NCI-H1048 (cell line): ENCODE results near the gene DNAAF1.

ENCODE experiments used
- DNase-seq: peaks from one replicate; lab custom pipeline; 2025; lab: John Stamatoyannopoulos, UW

Gene DNAAF1

DNA sequence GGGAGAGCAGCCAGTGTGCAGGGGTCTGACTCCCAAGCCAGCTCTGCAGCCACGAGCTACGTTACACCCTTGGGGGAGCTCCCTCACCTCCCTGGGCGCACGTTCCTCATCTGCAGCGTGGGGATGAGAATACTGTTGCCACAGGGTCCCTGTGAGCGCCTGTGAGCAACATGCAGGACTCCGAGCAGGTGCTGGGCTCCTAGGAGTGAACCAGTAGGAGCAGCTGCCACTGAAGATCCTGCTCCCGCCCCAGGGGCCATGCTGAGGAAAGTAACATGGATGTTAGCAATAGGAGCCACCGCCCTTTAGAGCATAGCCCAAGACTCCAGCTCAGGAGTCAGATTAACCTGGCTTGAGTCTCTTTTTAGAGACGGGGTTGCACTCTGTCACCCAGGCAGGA is 15.9 kb downstream of the DNAAF1 start:
- no peak for DNase-seq

- DNase-seq = no peak
Measured at GRCh38 chr16:84161801-84162200, 16.7 kb downstream of the DNAAF1 start.

GRCh38 chr16:84165746-84166145 is 20.6 kb downstream of the DNAAF1 start:
- no peak for DNase-seq

DNA sequence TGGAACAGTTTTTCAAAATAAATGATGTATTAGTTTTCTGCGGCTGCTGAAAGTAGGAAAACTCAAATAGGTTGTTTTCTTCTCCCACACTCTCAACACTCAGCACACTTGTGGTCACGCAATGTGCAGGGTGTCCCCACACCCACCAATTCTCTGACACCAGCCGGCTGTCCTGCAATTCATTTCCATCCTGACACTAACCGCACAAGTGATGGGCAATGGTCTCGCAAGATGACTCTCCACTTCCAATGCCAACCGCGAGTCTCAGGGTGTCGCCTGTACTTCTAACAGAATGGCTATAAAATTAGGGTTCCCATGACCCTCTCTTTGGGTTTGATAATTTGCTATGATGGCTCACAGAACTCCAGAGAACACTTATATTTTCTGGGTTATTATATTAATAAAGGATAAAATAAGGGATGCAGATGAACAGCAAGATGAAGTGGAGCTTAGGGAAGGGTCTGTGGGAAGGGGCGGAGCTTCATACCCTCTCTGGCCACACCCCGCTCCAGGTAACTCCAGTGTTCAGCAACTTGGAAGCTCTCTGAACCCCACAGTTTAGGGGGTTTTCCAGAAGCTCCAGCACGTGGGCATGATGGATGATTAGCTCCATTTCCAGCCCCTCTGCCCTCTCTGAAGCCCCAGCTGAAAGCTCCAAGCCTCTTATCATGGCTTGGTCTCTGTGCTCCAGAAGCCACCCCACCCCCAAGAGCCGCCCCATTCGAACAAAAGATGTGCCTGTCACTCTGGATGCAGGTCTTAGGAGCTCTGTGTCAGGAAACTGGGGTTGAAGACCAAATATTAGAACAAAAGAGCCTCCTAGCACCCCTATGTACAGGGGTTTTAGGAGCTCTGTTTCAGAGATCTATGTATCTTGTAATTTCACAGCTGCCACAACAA is 21.9 kb downstream of the DNAAF1 start:
- no peak for DNase-seq

DNA sequence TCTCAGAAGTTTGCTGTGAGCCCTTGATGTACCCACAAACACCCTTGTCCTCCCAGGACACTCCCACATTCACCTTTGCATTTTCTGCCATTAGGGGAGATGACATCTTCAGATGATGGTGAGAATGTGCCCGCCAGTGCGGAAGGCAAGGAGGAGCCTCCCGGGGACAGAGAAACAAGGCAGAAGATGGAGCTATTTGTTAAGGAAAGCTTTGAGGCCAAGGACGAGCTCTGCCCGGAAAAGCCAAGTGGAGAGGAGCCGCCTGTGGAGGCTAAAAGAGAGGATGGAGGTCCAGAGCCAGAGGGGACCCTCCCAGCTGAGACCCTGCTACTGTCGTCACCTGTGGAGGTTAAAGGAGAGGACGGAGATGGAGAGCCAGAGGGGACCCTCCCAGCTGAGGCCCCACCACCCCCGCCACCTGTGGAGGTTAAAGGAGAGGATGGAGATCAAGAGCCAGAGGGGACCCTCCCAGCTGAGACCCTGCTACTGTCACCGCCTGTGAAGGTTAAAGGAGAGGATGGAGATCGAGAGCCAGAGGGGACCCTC is 24.7 kb downstream of the DNAAF1 start:
- no peak for DNase-seq

DNA sequence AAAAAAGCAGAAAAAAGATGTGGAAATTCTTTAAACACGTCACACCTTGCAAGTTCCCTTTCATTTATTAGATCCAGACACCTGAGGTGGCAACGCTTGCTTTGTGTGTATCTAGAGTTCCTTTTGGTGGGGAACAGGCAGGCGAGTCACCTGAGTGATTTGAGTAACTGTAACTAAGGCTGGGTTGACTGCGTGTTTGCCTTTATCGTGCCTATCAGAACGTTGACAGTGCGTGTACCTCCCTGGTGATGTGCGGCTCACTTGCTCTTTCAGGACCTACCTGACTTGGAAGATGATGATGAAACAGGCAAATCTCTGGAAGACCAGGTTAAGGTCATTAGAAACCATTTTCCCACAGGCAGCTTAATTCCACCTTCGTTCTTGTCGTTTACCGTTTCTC is 29.3 kb downstream of the DNAAF1 start:
- no peak for DNase-seq

DNA sequence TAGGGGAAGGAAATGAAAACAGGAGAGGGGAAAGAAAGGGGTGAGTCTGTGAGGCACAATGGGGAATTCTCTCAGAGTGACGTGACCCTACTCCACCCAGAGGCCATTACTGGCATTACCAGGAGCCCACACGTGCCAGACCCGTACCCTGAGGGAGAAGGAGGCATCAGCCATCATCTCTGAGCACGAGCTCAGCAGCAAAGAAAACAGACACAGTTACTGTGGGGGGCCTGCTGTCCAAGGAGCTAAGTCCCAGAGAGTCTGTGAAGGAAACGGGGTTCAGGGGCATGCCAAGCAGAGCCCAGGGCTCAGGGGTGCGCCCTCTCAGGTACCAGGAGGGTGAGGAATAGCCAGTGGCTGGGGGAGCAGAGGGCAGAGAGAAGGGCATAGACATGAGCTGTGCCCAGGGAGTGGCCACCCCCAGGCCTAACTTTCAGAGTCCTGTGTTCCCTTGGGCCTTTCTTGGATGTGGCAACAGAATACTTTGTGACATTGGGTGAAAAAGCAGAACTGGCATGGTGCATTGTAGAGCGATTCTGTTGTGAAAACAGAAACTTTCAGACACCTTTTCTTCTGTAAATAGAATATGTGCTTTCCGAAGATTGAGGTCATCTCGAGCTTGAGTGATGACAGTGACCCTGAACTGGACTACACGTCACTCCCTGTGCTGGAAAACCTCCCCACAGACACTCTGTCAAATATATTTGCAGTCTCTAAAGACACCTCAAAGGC is 30.4 kb downstream of the DNAAF1 start:
- no peak for DNase-seq

- no peak for DNase-seq
Measured at GRCh38 chr16:84176192-84177053, 31.3 kb downstream of the DNAAF1 start.

DNA sequence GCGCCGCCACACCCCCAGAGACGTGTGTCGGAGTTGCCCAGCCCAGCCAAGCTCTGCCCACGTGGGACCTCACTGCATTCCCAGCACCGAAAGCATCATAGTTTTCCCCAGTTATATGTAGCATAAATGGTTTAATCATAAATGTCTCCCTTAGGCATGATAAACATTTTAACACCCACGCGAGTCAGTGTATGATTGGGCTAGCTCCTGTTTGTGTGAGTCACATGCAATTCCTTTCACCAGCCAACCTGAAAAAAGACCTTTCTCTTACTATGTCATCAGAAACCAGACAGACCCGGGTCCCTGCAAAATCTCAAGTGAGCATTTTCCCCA is 32.6 kb downstream of the DNAAF1 start:
- DNase-seq = no peak

- no peak for DNase-seq
Measured at GRCh38 chr16:84178146-84178765, 33.1 kb downstream of the DNAAF1 start.

DNA sequence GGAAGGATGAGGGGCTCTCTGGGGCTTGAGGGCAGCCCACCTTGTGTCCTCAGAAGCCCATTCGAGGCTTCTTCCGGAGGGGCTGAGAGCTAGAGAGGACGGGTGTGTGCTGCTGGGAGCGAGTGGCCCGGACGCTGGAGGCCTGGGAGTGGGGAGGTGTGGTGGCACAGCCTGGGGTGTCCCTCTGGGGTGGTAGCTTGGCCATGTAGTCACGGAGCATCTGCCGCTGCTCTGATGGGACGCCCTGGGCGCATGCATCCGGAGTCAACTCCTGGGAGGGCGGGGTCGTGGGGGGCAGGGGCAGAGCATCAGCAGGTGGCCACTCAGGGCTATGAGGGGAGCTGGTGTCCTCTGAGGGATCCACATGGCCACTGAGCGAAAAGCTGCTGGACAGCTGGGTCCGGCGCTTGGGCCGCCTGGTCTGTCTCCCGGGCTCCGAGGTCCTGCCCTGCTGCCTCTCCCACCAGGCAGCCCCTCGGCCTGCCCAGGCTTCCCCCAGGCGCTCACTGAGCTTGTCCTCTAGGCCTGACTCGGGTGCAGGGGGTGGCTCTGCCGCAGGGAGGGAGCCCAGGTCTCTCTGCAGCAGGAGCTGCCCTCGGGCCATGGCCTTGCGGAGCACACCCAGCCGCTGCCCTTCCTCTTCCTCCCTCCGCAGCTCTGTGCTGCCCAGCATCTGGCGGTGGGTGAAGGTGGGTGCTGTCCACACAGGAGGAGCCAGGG is 33.9 kb downstream of the DNAAF1 start:
- no peak for DNase-seq

GRCh38 chr16:84179612-84180320 is 34.7 kb downstream of the DNAAF1 start:
- DNase-seq = no peak

GRCh38 chr16:84180519-84181140 is 35.5 kb downstream of the DNAAF1 start:
- DNase-seq = no peak

GRCh38 chr16:84181144-84181915 is 36.2 kb downstream of the DNAAF1 start:
- no peak for DNase-seq

- DNase-seq = no peak
Measured at GRCh38 chr16:84182104-84182503, 37.0 kb downstream of the DNAAF1 start.

- DNase-seq = no peak
Measured at GRCh38 chr16:84182680-84183571, 37.8 kb downstream of the DNAAF1 start.

GRCh38 chr16:84183572-84183875 is 38.4 kb downstream of the DNAAF1 start:
- no peak for DNase-seq

- DNase-seq = no peak
Measured at GRCh38 chr16:84183911-84184591, 38.9 kb downstream of the DNAAF1 start.
